AG09319 (cell line): ENCODE measurements around the gene PROB1.
"Not testable (repeated sequence)": the region's sequence is repeated elsewhere in the genome, so short reads cannot be mapped to it uniquely, and the experiment has no call there.

Experiments
- DNase-seq: peaks from one replicate; pipeline ENCODE4 v3.0.0-alpha.2; 2010; ENCODE audit warnings: low read depth; ENCODE audit errors: extremely low read depth
- CTCF ChIP-seq: IDR thresholded peaks from 2 replicates; pipeline ENCODE4 v1.5.1; 2011; ENCODE audit warnings: low read depth, mild to moderate bottlenecking, inconsistent platforms, low read length, moderate library complexity

The PROB1 gene

GRCh38 chr5:139358064-139358463, 36.8 kb downstream of the PROB1 start:
- no peak for DNase-seq
- no peak for TF ChIP-seq CTCF

- not testable (repeated sequence) for DNase-seq
Measured at GRCh38 chr5:139355900-139356299, 39.0 kb downstream of the PROB1 start.

GRCh38 chr5:139354186-139354585, 40.7 kb downstream of the PROB1 start:
- TF ChIP-seq CTCF = no peak
- no peak for DNase-seq

- not testable (repeated sequence) for DNase-seq
Measured at GRCh38 chr5:139347863-139348262, 47.0 kb downstream of the PROB1 start.

- DNase-seq = not testable (repeated sequence)
Measured at GRCh38 chr5:139345442-139345841, 49.5 kb downstream of the PROB1 start.

GRCh38 chr5:139344177-139344576, 50.7 kb downstream of the PROB1 start:
- no peak for DNase-seq
- TF ChIP-seq CTCF = no peak

GRCh38 chr5:139343476-139343875, 51.4 kb downstream of the PROB1 start:
- no peak for TF ChIP-seq CTCF
- DNase-seq = no peak

GRCh38 chr5:139342423-139342723, 52.5 kb downstream of the PROB1 start:
- DNase-seq = no peak
- no peak for TF ChIP-seq CTCF

GRCh38 chr5:139341689-139342422, 53.0 kb downstream of the PROB1 start, which contains the start of gene PAIP2:
Gene PAIP2 (plus strand): TSS chr5:139341854. CDS start chr5:139363785, 21,931 bp downstream.
- DNase-seq = peak; percentile 93
- TF ChIP-seq CTCF = peak; percentile 84
